Upper lobe of right lung (tissue), 1 donor: Measurements from ENCODE around the gene RASGRF2. TPM values are rescaled to one million over a fixed set of nuclear protein-coding genes. Genes with fewer than 3 reads are reported as not detected.

Experiments used
- ATAC-seq: fragments of 200-7000 bp; cut with Tn5 transposase; one replicate; pipeline ENCODE4 v1.9.1; 2020; ENCODE audit warnings: mild to moderate bottlenecking, moderate library complexity
- DNase-seq: peaks from one replicate; pipeline ENCODE4 v3.0.0-alpha.2; 2020
- H3K27ac ChIP-seq: fragments of 200-600 bp; one replicate; pipeline ENCODE4 v1.8.0; 2022
- H3K27me3 ChIP-seq: fragments of 200-600 bp; one replicate; pipeline ENCODE4 v1.8.0; 2022; ENCODE audit warnings: mild to moderate bottlenecking
- H3K36me3 ChIP-seq: fragments of 200-600 bp; one replicate; pipeline ENCODE4 v1.8.0; 2022
- H3K4me1 ChIP-seq: fragments of 200-600 bp; one replicate; pipeline ENCODE4 v1.8.0; 2022
- H3K4me3 ChIP-seq: fragments of 200-600 bp; one replicate; pipeline ENCODE4 v1.8.0; 2022; ENCODE audit warnings: mild to moderate bottlenecking
- H3K9me3 ChIP-seq: fragments of 200-600 bp; one replicate; pipeline ENCODE4 v1.8.0; 2022
- CTCF ChIP-seq: fragments of 200-600 bp; IDR thresholded peaks from one replicate; pipeline ENCODE4 v1.8.0; 2022; ENCODE audit warnings: antibody characterized with exemption
- intact Hi-C: fragments of 100-400 bp; cut with DNase I; formaldehyde crosslinking; loops from one replicate; pipeline ENCODE4 v1.11.0; 2022
- total RNA-seq: library from RNA; stranded (reverse); fragmentation: NEBNext Ultra II Directional; extraction: Animal tissue kit (Norgen Biotek cat#: 25700); gene quantifications from one replicate; pipeline ENCODE4 v1.2.1, GENCODE V29; 2021
- donor health status: DM: no; HTN: yes; CAD: no; lungs with severe emphysema.

Gene RASGRF2
- total RNA-seq, 1 donor from 2014 or later = 5.4 TPM

GRCh38 chr5:81145329-81145935, 185.3 kb downstream of the RASGRF2 start:
- no peak for DNase-seq

GRCh38 chr5:81146031-81146430, 185.9 kb downstream of the RASGRF2 start:
- Histone ChIP-seq H3K9me3 (no peaks in the 10 kb centered on the region), H3K4me1 (no peaks in the 10 kb centered on the region), H3K27me3 (no peaks in the 10 kb centered on the region), H3K36me3 (no peaks in the 10 kb centered on the region), H3K4me3 (no peak overlapping the region), H3K27ac (no peak overlapping the region)
- intact Hi-C loops = no loop called here
- ATAC-seq (no peak), DNase-seq (no peak)
- no peak for TF ChIP-seq CTCF

More at GRCh38 chr5:81145329-81145935, 185.3 kb downstream of the RASGRF2 start:
- Histone ChIP-seq H3K27ac (no peak overlapping the region), H3K4me1 (peaks cover 5% of the 10 kb centered on the region), H3K27me3 (no peaks in the 10 kb centered on the region), H3K4me3 (no peak overlapping the region), H3K36me3 (no peaks in the 10 kb centered on the region), H3K9me3 (no peaks in the 10 kb centered on the region)
- ATAC-seq = no peak
- intact Hi-C loops = no loop called here
- TF ChIP-seq CTCF = no peak

- Histone ChIP-seq H3K9me3 (no peaks in the 10 kb centered on the region), H3K27me3 (no peaks in the 10 kb centered on the region), H3K4me1 (no peaks in the 10 kb centered on the region), H3K27ac (no peak overlapping the region), H3K4me3 (no peak overlapping the region), H3K36me3 (no peaks in the 10 kb centered on the region)
- no peak for ATAC-seq
- intact Hi-C loops = no loop called here
- no peak for DNase-seq
- TF ChIP-seq CTCF = no peak
These were observed 187.1 kb downstream of the RASGRF2 start for GRCh38 chr5:81147011-81147885.

GRCh38 chr5:81147886-81148571, 187.9 kb downstream of the RASGRF2 start:
- no peak for TF ChIP-seq CTCF
- no peak for ATAC-seq
- H3K4me1 ChIP-seq = no peaks in the 10 kb centered on the region
- no peaks in the 10 kb centered on the region for H3K9me3 ChIP-seq
- H3K27ac ChIP-seq = no peak overlapping the region
- DNase-seq = no peak
- H3K27me3 ChIP-seq = no peaks in the 10 kb centered on the region
- no peak overlapping the region for H3K4me3 ChIP-seq
- H3K36me3 ChIP-seq = no peaks in the 10 kb centered on the region
- intact Hi-C loops = no loop called here

DNA sequence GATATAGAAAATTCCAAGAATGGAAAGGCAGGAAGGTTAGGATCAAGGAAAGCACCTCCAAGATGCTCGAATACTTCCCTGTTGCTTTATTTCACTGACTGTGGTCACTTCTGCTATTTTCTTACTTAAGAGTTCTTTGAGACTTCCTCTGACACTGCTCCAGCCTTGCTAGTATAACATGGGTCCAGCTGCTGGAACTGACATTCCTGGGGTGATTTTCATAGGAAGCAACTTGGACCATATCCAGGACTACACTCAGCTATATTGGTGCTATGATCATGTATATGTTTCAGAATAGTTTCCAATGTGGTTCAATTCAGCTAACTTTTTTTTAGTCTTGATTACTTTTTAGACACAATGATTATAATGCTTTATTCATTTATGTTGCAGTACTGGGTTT, 191.4 kb downstream of the RASGRF2 start:
- Histone ChIP-seq H3K4me3 (no peak overlapping the region), H3K36me3 (no peaks in the 10 kb centered on the region), H3K27ac (no peak overlapping the region), H3K27me3 (no peaks in the 10 kb centered on the region), H3K4me1 (no peaks in the 10 kb centered on the region), H3K9me3 (peaks cover 9% of the 10 kb centered on the region)
- no peak for ATAC-seq
- intact Hi-C loops = no loop called here
- DNase-seq = no peak
- TF ChIP-seq CTCF = no peak
